Measurements from ENCODE around the gene ZNF845. TPM values are rescaled to one million over a fixed set of nuclear protein-coding genes. Genes with fewer than 3 reads are reported as not detected.
"Not testable (repeated sequence)": the region's sequence is repeated elsewhere in the genome, so short reads cannot be mapped to it uniquely, and the experiment has no call there.

Gene ZNF845
- total RNA-seq, 2 experiments from 2014 or later = 6.7 to 7.3 TPM

DNA sequence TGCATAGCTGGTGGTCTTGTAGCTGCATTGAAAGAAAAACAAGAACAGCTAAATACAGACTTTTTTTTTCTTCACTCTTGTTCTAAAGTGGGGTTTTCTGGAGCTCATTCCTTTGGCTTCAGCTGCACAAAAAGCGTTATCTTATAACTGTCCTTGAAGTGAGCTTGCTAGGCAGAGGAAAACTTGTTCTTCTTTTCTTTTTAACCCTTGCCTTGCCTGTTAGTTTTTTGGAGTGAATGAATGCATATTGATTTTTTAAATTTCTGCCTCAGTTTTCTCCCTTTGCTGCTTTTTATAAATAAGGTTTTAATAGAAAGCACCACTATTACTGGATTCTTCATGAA is 62.9 kb downstream of the ZNF845 start:
- H3K27me3 Mint-ChIP-seq = no peaks in the 10 kb centered on the region
- no peak for DNase-seq
- peaks cover 17% of the 10 kb centered on the region for H3K9me3 Mint-ChIP-seq
- H3K27ac Mint-ChIP-seq = no peak overlapping the region
- peak overlapping the region; percentile 99 for H3K4me3 Mint-ChIP-seq
- H3K36me3 Mint-ChIP-seq = peaks cover 55% of the 10 kb centered on the region
- peaks cover 19% of the 10 kb centered on the region for H3K4me1 Mint-ChIP-seq

DNA sequence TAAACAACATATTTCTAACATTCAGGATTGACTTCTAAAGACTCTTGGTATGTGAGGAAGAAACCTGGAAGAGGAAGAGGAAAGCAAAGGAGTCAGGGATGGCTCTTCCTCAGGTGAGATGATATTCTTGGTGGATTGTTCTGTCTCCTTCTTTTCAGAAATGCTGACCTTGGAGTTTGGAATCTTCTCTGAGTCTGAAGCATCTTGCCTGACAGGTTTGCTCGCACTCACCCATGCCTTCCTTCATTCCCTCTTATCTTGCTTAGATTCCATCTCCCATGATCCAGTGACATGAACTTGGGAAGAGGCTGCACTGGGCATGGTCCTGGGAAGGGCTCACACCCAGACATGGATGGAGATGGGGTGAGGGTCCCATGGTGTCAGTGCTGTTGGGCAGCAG is 64.4 kb downstream of the ZNF845 start:
- Mint-ChIP-seq H3K9me3 (peaks cover 22% of the 10 kb centered on the region), H3K4me1 (peaks cover 19% of the 10 kb centered on the region), H3K36me3 (peaks cover 62% of the 10 kb centered on the region)
- H3K4me3 Mint-ChIP-seq, H3K27ac Mint-ChIP-seq, DNase-seq, H3K27me3 Mint-ChIP-seq: not testable (repeated sequence)

Other genes starting within 250 kb of the ZNF845 start
- gene ZNF160, start 230.3 kb upstream of the ZNF845 start, total RNA-seq = 10 to 100 TPM; 22.6 to 27.4 TPM
- gene ZNF415, start 200.8 kb upstream of the ZNF845 start, total RNA-seq = 1 to 10 TPM; 1.5 to 1.8 TPM
- 1 to 10 TPM; 7.0 to 8.6 TPM for gene ZNF347, start 174.7 kb upstream of the ZNF845 start, total RNA-seq
- gene ZNF665, start 140.4 kb upstream of the ZNF845 start, total RNA-seq = 1 to 10 TPM; 6.6 to 6.7 TPM
- 10 to 100 TPM in 1 of 2 experiments, 1 to 10 TPM in 1; 9.5 to 11.4 TPM for gene ZNF677, start 78.9 kb upstream of the ZNF845 start, total RNA-seq
- gene VN1R2, start 75.5 kb upstream of the ZNF845 start, total RNA-seq = not detected
- gene VN1R4, start 66.0 kb upstream of the ZNF845 start, total RNA-seq = not detected
- 10 to 100 TPM; 22.4 to 25.7 TPM for gene ZNF525, start 32.0 kb downstream of the ZNF845 start, total RNA-seq
- 10 to 100 TPM; 11.9 to 12.0 TPM for gene ZNF765, start 61.4 kb downstream of the ZNF845 start, total RNA-seq
- 10 to 100 TPM; 10.9 to 12.4 TPM for gene ZNF761, start 98.2 kb downstream of the ZNF845 start, total RNA-seq
- gene ZNF813, start 134.0 kb downstream of the ZNF845 start, total RNA-seq = 1 to 10 TPM; 8.3 to 8.6 TPM
- 10 to 100 TPM; 18.1 to 21.3 TPM for gene ZNF331, start 204.4 kb downstream of the ZNF845 start, total RNA-seq

Measured in activated naive CD8-positive, alpha-beta T cell treated with anti-CD3 and anti-CD28 coated beads for 36 hours (primary cell).